ENCODE measurements around the gene ZRANB1.

DNA sequence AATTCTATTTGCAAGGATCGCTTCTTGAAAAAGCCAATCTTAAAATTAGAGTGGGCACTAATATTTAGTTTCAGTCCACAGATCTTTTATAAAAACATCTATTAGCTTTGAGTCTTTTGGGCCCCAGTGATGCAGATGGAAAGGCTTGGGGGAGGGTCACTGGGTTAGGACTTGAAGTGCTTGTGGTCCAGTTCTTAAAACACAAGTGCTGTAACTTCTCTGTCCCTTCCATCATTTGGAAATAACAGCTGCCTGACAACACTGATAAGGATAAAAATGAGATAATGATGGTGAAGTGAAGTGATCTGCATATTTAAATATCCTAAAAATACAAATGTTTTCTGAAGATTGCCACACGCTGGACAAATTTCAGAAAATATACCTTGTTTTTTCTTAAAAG, 37.1 kb upstream of the ZRANB1 start:
- TF ChIP-seq CTCF (conservative IDR thresholded peaks at IDR 0.05; ENCODE audit: low read depth, low read length): no peak
- TF ChIP-seq, protein P1, sequence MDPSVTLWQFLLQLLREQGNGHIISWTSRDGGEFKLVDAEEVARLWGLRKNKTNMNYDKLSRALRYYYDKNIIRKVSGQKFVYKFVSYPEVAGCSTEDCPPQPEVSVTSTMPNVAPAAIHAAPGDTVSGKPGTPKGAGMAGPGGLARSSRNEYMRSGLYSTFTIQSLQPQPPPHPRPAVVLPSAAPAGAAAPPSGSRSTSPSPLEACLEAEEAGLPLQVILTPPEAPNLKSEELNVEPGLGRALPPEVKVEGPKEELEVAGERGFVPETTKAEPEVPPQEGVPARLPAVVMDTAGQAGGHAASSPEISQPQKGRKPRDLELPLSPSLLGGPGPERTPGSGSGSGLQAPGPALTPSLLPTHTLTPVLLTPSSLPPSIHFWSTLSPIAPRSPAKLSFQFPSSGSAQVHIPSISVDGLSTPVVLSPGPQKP (IDR thresholded peaks at IDR 0.05; ENCODE audit: borderline replicate concordance, low read depth, low read length): no peak
- no peak for TF ChIP-seq RFX5 (IDR thresholded peaks at IDR 0.05; ENCODE audit: low read depth, low read length)
- TF ChIP-seq SMC3 (IDR thresholded peaks at IDR 0.05; ENCODE audit: low read depth, low read length): no peak
- no peak for TF ChIP-seq POLR2A (IDR thresholded peaks at IDR 0.05; ENCODE audit: low read depth, low read length)

Data from IMR-90 (cell line).